ENCODE data around the gene WBP1L.

WBP1L gene

DNA sequence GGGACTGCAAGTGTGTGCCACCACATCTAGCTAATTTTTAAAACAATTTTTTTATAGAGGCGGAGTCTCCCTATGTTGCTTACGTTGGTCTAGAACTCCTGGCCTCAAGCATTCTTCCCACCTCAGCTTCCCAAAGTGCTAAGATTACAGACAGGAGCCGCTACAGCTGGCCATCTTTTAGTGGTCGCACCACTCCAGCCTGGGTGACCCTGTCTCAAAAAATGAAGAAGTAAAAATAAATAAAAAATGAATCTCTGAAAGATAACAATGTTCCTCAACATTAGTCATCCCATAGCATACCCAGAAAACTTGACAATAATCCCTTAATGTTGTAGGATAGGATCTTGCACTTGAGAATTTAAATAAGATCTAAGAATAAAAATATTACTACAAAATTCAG is 18.2 kb downstream of the WBP1L start:
- DNase-seq = no peak

DNA sequence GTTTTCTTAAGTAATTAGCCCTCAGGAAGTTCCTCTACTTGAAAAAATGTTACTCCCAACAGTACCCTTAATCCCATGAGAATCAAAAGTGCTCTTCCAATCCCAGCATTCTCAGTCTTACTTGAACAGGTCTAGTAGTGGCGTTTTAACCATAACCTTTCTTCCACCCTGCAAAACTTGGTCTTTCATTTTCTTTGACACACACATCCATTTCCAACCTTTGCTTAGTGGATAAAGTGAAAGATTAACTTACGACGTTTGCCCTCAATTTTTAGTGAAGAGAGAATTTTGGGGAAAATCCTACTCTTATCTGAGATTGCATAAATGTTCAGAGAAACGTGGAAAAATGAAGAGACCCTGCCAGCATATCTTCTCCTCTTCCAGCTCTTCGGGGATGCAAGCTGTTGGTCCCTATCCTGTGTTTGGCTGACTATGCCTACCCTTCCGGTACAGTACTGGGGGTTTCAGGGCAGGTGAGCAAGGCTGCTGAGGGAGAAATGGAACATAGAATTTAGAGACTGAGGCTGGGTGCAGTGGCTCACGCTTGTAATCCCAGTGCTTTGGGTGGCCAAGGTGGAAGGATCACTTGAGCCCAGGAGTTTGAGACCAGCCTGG is 18.8 kb downstream of the WBP1L start:
- DNase-seq = no peak

GRCh38 chr10:102763037-102763607 is 19.4 kb downstream of the WBP1L start:
- DNase-seq = no peak

DNA sequence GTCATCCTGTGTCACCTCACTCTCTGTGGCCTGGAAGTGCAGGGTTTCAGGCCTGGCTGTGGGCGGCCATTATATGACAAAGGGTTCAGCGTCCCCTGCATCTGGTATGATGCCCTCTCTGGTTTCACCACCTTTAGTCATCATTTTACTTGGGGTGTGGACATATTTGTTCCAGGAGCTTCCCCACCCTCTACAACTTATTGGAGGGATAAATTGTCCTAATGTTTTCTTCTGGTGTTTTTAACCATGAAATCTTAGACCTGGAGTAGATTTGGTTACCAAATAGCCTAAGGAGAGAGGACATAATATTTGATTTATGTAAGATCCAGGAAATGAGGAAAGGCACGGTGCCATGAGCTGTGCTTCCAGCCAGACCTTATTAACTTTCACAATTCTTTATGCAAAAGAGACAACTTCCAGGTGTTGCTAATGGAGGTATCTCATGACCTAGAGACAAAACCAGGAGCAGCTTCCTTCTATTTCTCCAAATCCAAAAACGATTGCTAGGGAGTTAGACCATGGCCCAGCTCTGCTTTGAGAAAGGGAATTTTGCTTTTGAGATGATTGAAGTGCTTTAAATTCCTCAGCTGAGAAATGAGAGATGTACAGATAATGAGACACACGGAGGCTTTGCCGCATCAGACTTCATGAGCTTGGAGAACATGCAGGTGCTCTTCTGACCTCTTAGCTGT is 20.9 kb downstream of the WBP1L start:
- DNase-seq = no peak

- no peak for DNase-seq
These were observed 21.6 kb downstream of the WBP1L start for GRCh38 chr10:102765336-102765735.

DNA sequence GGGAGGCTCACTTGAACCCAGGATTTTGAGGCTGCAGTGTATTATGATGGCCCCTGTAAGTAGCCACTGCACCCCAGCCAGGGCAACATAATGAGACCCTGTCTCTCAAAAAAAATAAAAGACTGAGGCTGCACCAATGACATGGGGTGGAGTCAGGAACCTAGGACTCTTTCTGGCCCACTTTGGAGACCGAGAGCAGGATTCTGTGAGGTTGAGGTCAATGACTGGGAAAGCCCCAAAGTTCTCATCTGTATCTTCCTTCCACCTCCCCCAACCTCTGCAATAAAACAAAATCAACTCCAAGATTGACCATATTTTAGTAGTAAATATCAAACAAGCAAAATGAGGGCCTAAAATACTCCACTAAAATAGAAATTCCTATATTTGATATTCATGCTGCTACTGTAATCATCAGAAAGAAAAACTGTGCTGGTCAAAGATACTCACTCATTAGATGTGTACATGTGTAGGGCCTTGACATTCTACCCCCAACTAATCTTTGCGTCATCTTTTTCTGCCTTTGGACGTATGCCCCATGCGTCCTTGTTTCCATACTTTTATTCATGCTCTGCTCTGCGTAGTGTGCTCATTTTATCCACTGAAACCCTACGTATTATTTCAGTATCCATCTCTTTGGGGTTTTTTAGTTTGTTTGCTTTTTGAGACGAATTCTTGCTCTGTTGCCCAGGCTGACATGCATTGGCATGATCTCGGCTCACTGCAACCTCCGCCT is 23.8 kb downstream of the WBP1L start:
- DNase-seq = no peak

GRCh38 chr10:102769375-102770107 is 25.8 kb downstream of the WBP1L start:
- no peak for DNase-seq

- DNase-seq = no peak
These were observed 26.3 kb downstream of the WBP1L start for GRCh38 chr10:102770108-102770482.

DNA sequence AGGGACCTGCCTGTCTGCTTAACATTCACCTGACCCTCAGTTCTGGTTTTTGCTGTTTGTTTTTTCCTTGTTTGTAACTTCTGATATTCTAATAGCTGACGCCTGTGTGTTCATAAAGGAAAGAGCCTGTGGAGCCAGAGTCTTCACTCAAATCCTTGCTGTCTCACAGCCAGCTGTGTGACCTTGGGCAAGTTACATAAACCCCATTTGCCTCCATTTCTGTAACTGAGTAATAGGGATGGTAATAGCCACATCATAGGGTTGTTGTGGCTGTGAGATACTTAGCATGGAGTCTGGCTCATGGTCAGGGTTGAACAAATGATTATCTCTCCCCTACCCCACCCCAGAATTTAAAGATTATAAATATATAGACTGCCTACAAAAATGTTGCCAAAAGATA is 27.0 kb downstream of the WBP1L start:
- no peak for DNase-seq

DNA sequence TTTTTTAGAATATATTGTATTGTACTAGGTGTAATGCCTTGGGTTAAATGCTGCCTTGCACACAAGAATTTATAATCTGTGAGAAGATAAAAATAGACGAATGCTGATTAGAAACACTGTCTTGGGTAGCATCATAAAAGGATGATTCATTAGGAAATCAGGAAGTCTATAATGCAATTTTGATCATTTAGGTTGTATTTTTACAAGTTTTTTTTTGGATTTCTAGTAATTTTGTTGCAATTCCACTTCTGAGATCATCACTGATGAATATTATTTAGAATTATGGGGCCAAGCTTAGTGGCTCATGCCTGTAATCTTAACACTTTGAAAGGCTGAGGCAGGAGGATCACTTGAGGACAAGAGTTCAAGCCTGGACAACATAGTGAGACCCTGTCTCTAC is 29.6 kb downstream of the WBP1L start:
- DNase-seq = no peak

GRCh38 chr10:102773986-102774385 is 30.2 kb downstream of the WBP1L start:
- DNase-seq = no peak

DNA sequence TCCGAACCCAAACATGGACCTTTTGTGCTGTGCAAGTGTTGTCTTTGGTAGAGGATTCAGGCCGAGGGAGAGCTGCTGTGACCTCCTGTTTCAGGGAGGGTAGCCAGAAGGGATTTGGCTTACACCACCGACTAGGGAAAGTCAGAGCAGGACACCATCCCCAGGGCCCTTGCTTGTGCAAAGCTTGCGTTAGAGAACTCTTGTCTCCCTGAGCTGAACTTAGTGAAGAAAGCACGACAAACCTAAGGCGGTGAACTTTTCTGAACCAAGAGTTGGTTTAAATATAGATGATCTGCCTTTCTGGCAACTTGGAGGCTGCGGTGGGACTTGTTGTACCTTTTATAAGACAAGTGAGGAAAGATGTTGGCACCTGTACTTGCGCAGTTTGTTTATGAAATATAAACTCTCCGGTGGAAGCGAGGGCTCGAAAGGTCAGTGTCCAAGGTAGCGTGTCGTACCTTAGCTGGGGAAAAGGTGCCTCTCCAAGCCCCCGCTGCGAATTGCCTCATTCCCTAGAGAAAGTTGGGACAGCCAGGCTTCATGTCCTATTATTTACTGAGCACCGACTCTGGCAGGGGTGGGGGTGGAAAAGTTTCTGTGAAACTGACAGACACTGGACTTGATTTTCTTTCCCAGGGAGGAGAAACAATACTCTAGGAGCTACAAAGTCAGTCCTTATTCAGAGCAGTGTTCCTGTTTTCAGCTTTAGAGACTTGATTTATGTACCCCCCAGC is 31.6 kb downstream of the WBP1L start:
- DNase-seq = no peak

DNA sequence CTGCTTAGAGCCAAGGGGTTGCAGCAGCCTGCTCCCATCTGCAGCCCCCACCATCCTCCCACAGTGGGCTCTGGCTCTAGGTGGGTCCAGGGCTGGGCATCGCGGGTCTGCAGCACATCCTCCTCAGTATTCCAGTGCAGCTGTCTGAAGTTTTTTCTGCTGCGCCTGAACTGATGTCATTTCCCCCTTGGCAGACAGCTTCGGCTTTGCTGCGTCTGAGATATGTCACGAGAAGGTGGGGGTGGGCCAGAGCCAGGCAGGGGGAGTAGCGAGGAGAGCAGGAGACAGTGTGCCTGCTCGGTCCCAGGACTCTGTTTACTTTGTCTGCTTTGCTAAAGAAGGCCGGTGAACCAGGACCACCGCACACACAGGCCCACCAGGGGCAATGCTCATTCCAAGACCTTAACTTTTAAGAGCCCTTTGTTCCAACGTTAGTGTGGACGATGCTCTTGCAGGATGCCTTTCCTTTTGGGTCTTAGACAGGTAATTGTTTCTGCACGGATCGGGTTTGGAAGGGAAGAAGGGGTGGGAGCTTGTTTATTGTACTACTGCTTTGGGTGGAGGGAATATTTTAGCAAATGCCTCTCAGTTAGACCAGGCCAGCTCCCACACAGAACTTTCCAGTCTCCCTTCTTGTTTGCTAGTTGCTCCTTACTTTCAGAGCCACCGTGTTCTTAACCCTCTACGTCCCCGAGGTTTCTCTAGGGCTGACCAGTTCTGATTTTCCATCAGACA is 32.4 kb downstream of the WBP1L start:
- peak; percentile 10 for DNase-seq

GRCh38 chr10:102776779-102777456 is 33.2 kb downstream of the WBP1L start:
- DNase-seq = no peak

GRCh38 chr10:102777711-102778453 is 34.1 kb downstream of the WBP1L start:
- DNase-seq = no peak

DNA sequence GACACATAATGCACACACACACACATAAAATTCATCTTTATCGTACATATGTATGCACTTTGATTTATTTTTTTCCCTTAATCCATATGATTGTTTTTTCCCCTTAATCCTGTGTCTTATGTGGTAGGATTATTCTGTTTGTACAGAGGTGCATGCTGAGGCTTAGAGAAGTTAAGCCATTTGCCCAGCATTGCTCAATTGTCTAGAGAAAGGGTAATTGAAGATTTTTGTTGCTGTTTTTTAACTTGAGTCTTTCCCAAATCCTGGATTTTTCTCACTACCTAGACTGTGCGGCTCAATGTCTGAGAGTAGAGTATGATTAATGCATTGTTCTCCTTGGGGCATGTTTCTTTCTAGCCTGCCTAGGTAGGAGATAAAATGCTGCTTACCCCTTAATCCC is 35.0 kb downstream of the WBP1L start:
- no peak for DNase-seq

DNA sequence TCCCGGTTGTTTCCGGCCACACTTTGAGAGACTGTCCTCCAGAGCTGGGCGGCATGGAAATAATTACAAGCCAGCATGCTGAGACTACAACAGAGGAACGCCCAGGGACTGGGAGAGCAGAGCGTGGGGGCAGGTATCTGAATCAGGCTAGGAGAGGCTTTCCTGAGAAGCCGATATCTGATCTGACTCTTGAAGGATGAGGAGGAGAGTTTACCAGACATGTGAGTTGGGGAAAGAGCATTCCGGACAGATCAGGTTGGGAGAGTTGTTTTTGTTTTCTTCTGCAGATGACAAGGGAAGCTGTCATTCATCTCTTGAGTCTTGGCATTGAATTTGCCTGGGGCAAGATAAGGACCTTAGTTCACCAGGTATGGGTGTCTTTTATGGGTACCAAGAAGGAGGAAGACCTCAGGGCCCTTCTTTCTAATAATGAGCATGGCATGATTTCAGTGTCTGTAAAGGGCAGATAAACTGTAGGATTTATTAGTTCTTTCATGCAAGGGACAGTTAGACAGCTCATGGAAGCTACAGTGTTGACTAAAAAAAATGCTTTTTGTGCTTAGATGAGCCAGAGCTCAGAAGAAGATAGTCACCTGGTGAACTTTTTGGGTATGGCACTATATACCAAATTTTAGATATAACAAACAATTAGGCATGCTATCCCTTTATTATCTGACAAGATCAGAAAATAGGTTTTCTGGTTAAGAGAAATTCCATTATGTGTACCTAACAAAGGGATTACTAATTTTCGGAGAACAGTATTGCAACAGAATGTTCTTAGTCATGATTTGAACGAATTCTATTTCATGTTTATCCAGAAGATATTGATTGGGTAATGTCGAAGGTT is 36.2 kb downstream of the WBP1L start:
- DNase-seq = no peak

DNA sequence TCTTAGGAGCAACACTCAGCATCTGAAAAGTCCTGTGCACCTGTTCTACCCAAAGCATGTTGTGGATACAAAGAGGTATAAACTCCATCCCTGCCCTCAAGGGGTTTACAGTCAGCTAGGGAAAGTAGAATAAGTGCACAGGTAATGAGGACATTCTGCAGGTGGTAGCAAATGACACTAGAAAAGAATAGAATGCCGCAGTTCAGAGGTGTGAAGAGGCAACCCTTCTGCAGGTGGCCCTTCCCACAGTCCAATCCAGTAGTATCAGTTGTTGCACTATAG is 36.7 kb downstream of the WBP1L start:
- no peak for DNase-seq

- DNase-seq = no peak
These were observed 37.6 kb downstream of the WBP1L start for GRCh38 chr10:102781090-102781920.

Data from effector CD8-positive, alpha-beta T cell (primary cell).